Psoas muscle (tissue), 8 donors: Measurements from ENCODE around the gene PRKCA. TPM values are rescaled to one million over a fixed set of nuclear protein-coding genes. Genes with fewer than 3 reads are reported as not detected.

Experiments
- ATAC-seq, 4 donors: fragments of 200-7000 bp; cut with Tn5 transposase; one replicate each; pipeline ENCODE4 v1.9.1; 2020; ENCODE audit warnings: moderate library complexity in 3 of 4, mild to moderate bottlenecking in 2 of 4
- DNase-seq, 2 donors: peaks; one replicate each; pipeline ENCODE4 v3.0.0-alpha.2; 2020
- H3K27ac ChIP-seq: fragments of 200-600 bp; one replicate; pipeline ENCODE4 v1.8.0; 2022
- H3K27me3 ChIP-seq, 3 donors: fragments of 200-600 bp in 1 of 3; one replicate each; pipeline versions ENCODE4 v1.6.1 to v1.8.0; 2013 to 2022; ENCODE audit warnings: low read length in 2 of 3, mild to moderate bottlenecking in 2 of 3, moderate library complexity in 1 of 3; ENCODE audit not compliant: insufficient read depth in 3 of 3
- H3K36me3 ChIP-seq, 2 donors: fragments of 200-600 bp in 1 of 2; one replicate each; pipeline versions ENCODE4 v1.6.1 to v1.8.0; 2013 to 2022; ENCODE audit warnings: low read depth in 1 of 2, mild to moderate bottlenecking in 1 of 2, moderate library complexity in 1 of 2; ENCODE audit not compliant: insufficient read depth in 1 of 2
- H3K4me1 ChIP-seq: fragments of 200-600 bp; one replicate; pipeline ENCODE4 v1.8.0; 2022
- H3K4me3 ChIP-seq: fragments of 200-600 bp; one replicate; pipeline ENCODE4 v1.8.0; 2022; ENCODE audit warnings: mild to moderate bottlenecking
- H3K9me3 ChIP-seq: fragments of 200-600 bp; one replicate; pipeline ENCODE4 v1.8.0; 2022
- CTCF ChIP-seq: fragments of 200-600 bp; IDR thresholded peaks from one replicate; pipeline ENCODE4 v1.8.0; 2022; ENCODE audit warnings: antibody characterized with exemption
- WGBS, 3 donors: extraction: QIAGEN DNeasy Blood & Tissue Kit; methylation state at CpG; one replicate each; pipeline versions ENCODE4 v1.1.6 to v1.1.7; 2013; 5-methylcytosine and 5-hydroxymethylcytosine counted together
- intact Hi-C, 2 donors: fragments of 100-400 bp; cut with DNase I; formaldehyde crosslinking; loops; one replicate each; pipeline versions ENCODE4 v1.11.0 to v1.14.2; 2022
- polyA plus RNA-seq, 3 donors: library from polyadenylated mRNA; stranded (reverse); fragments of 200-250 nt; gene quantifications; one replicate each; pipeline ENCODE4 v1.2.3, GENCODE V29; 2013
- total RNA-seq, 4 donors: library from RNA; stranded (reverse); fragmentation: NEBNext Ultra II Directional in 2 of 4; extraction: Animal tissue kit (Norgen Biotek cat#: 25700) in 2 of 4; gene quantifications; one replicate each; pipeline versions ENCODE4 v1.2.1 to v1.2.4, GENCODE V29; 2021 to 2023
- donor health status: healthy with polysubstance abuse.
- donor health status: DM: no; HTN: no; CAD: no; lungs with moderate emphysema.
- donor health status: Bipolar disorder and iron deficiency.
- donor health status: healthy.
- donor health status: DM: yes; HTN: yes; CAD: no.
- donor health status: DM: no; HTN: no; CAD: no.
- donor health status: DM: no; HTN: no; CAD: no.
- donor health status: DM: yes; HTN: yes; CAD: no.

PRKCA gene
- total and polyA plus RNA-seq, 7 donors, result 0.35 to 15.5 (median 8.2) TPM

DNA sequence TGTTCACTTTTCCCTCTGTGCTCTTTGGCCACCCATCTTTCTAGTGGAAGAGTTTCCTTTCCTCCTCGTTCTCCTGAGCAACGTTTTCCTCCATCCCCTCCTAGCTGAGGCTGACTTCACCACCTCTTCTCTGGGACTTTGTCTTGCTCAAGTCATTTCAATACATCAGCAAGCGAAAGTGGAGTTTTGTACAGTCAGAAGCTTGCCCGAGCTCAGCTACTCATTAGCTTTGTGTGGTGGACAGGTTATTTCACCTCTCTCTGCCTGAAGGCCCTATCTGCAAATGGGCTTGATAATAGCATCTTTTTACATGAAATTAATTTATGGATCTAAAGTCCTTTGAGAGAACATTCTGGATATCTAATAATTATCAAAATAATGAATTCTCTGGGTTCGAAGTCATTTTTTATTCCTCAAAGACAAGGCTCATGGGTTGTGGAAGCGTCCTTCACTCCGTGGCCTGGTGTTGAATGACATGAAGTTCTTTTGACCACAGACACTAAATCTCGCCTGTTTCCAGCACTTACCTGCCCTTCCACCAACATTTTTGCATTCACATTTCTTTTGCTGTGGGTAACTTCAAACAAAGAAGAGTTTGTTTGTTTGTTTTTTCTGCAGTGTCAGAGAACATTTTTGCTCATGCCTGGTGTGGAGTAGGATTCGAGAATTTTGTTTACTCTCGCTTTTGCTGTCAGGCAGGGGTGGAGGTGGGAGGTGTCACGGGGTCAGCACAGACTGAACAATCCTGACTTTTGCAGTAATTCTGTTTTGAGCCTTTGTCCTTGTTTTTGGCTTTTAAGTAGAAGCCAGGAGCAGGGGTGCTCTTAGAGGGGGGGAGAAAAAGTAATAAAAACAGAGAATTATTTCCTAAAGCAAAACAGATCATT lies 377.5 kb downstream of the PRKCA start:
- no peak for DNase-seq
- H3K4me3 ChIP-seq, result no peak overlapping the region
- H3K4me1 ChIP-seq, result peaks cover 8% of the 10 kb centered on the region
- no peak for TF ChIP-seq CTCF
- WGBS, 3 donors, result 83 to 87% (median 86%) methylated on average over 11 of the region's 11 CpGs
- no peaks in the 10 kb centered on the region for H3K27me3 ChIP-seq
- H3K9me3 ChIP-seq, result no peaks in the 10 kb centered on the region
- no peaks in the 10 kb centered on the region for H3K36me3 ChIP-seq
- ATAC-seq, result no peak
- intact Hi-C loops, result loop anchor here in 1 of 2 donors (5.0 to 10.0 kb wide), 2 partner anchors 113 to 335 kb away; no protein-coding TSS in a partner anchor
- H3K27ac ChIP-seq, result no peak overlapping the region

- peaks cover 0 to 5% of the 10 kb centered on the region in 2 donors for H3K36me3 ChIP-seq
- no peak for TF ChIP-seq CTCF
- H3K27me3 ChIP-seq, result no peaks in the 10 kb centered on the region
- DNase-seq (no peak), ATAC-seq (no peak)
- no peaks in the 10 kb centered on the region for H3K9me3 ChIP-seq
- H3K27ac ChIP-seq, result no peak overlapping the region
- WGBS, 3 donors, result 34 to 35% (median 35%) methylated on average over 5 of the region's 5 CpGs
- no peak overlapping the region for H3K4me3 ChIP-seq
- no peaks in the 10 kb centered on the region for H3K4me1 ChIP-seq
- intact Hi-C loops, result no loop called here
Observed at GRCh38 chr17:66682283-66682682, 379.9 kb downstream of the PRKCA start.

- ATAC-seq, result no peak
- intact Hi-C loops, result no loop called here
- 82 to 91% (median 89%) methylated on average over 2 of the region's 2 CpGs for WGBS, 3 donors
- H3K9me3 ChIP-seq, result no peaks in the 10 kb centered on the region
- no peak overlapping the region for H3K4me3 ChIP-seq
- H3K27me3 ChIP-seq, result no peaks in the 10 kb centered on the region
- no peak for TF ChIP-seq CTCF
- H3K27ac ChIP-seq, result no peak overlapping the region
- no peaks in the 10 kb centered on the region for H3K4me1 ChIP-seq
- DNase-seq, result no peak
- peaks cover 0 to 20% of the 10 kb centered on the region in 2 donors for H3K36me3 ChIP-seq
Observed at GRCh38 chr17:66684261-66684660, 381.8 kb downstream of the PRKCA start.

DNA sequence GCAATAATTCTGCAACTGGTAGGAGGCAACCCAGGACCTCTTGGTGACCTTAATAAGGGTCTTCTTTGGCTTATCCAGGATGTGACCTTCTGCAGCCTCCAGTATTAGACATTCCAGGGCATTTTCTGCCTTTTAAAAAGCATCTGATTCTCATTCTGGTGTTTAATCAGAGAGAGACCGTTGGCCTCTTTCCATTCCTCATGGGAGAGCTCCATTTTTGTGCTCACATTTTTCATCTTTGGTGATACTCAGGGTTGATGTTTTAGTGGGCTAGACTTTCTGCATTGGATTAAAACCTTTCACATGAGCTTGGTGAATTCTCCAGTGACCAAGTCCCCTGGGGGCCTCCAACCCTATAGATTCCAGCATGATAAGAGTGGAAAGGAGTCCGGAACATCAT lies 382.3 kb downstream of the PRKCA start:
- TF ChIP-seq CTCF, result no peak
- Histone ChIP-seq H3K27me3 (no peaks in the 10 kb centered on the region), H3K4me1 (no peaks in the 10 kb centered on the region), H3K27ac (no peak overlapping the region), H3K4me3 (no peak overlapping the region), H3K36me3 (peaks cover 0 to 20% of the 10 kb centered on the region in 2 donors), H3K9me3 (no peaks in the 10 kb centered on the region)
- ATAC-seq (no peak), DNase-seq (no peak)
- intact Hi-C loops, result no loop called here
- WGBS, 3 donors, result 55 to 70% (median 65%) methylated on average over 2 of the region's 2 CpGs
